ENCODE results near the gene RBM17. TPM values are rescaled to one million over a fixed set of nuclear protein-coding genes. Genes with fewer than 3 reads are reported as not detected.

RBM17 gene
- total and polyA plus RNA-seq, 2 of the 13 experiments (the other 11 are each of a cell fraction or from before 2014, with no cell fraction given), result 30.7 to 77.5 TPM

DNA sequence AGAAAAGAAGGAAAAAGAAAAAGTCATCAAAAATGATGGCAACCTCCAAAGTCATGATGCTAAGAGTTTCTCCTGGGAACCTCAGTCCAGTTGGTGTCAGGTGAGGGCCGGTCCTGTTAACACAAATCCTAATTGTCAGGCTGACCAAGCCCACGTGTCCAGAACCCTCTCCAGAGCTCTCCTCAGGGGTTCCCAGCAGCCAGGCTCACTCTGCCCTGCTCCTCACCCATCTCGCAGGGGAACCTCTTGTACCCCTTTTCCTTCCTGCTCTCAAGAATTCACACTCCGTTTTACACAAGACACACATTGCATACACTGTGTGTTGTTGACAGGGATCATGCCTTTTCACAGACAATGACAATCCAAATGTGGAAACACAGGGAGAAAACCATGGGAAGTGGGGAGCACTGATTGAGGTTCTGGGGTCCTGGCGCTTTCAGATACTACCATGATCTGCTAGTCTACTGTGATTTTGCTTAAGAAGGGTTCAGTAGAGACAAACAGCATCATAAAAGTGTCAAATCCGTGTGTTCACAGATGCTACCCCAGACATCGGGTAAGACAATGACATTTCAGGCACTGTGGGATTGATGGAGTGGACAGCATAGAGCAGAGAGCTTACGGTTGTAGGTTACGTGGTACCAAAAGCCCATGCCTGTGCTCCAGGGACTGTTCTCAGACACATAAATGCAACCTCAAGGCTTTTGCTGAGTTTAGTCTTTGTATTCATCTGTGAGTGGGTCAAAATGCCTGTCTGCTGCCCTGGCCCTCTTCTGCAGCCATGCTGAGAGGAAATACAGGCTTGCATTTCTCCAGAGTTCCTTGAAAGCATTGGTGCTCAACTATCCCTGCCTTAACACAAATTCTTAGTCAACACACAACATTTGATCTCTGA, 42.7 kb upstream of the RBM17 start (continued):
- TF ChIP-seq, protein P1, sequence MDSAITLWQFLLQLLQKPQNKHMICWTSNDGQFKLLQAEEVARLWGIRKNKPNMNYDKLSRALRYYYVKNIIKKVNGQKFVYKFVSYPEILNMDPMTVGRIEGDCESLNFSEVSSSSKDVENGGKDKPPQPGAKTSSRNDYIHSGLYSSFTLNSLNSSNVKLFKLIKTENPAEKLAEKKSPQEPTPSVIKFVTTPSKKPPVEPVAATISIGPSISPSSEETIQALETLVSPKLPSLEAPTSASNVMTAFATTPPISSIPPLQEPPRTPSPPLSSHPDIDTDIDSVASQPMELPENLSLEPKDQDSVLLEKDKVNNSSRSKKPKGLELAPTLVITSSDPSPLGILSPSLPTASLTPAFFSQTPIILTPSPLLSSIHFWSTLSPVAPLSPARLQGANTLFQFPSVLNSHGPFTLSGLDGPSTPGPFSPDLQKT (CRISPR knock-in tag; IDR thresholded peaks at IDR 0.05; ENCODE audit: borderline replicate concordance), result no peak
- TF ChIP-seq ZNF263 (CRISPR knock-in tag; IDR thresholded peaks at IDR 0.05) (no peak), HOXD1 (CRISPR knock-in tag; IDR thresholded peaks at IDR 0.05) (no peak), ZMYM2 (CRISPR knock-in tag; IDR thresholded peaks at IDR 0.05) (no peak), CHD4 (IDR thresholded peaks at IDR 0.05; ENCODE audit: borderline replicate concordance, low read length) (no peak), ATF7 (IDR thresholded peaks at IDR 0.05) (no peak), ATF7 (CRISPR knock-in tag; IDR thresholded peaks at IDR 0.05) (no peak), ZNF30 (CRISPR knock-in tag; IDR thresholded peaks at IDR 0.05) (no peak)
- TF ChIP-seq, protein P2, sequence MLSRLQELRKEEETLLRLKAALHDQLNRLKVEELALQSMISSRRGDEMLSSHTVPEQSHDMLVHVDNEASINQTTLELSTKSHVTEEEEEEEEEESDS (CRISPR knock-in tag; IDR thresholded peaks at IDR 0.05; ENCODE audit: borderline replicate concordance), result no peak

DNA sequence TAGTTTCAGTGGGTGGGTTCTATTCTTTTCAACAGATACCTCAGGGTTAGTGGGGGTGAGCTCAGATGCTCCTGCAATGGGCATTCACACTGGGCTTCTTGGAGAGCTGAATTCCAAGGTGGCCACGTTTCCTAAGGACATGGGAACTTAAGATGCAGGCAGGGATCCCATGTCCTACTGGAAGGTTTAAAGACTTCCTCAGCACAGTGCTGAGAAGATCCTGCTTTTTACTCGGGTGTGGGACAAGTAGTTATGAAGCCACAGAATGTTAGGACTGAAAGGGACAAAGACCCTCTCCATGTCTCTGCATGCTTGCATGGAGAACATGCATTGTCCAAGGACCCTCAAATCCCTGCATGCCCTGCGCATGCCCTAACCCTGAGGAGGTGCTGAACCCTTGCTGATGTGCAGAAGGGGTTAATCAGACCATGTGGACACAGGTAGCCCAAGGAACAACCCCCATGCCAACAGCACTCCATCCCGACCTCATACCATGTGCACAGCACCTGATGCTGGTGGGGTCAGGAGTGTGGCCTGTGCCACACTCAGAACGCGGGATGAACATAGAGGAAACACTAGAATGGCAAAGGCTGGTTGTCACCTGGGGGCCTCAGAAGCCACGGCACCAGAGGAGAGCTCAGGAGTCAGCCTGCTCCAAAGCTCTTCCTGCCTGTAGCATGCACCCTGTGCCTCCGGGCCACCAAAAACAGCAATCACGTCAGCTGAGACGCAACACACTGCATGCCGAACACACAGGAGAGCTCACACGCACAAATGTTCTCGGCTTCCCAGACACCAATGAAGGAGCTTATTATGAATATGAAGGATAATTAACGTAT, 41.8 kb upstream of the RBM17 start:
- no peak for FAIRE-seq
- no peak overlapping the region for H3K4me3 ChIP-seq (replicated peaks in 1 of 3; ENCODE audit: insufficient read depth in 1 of 3, low read depth in 2 of 3, low read length in 3 of 3)
- WGBS (ENCODE audit: low lambda C conversion rate), result 41% methylated on average over 13 of the region's 14 CpGs
- no peak for DNase-seq (ENCODE audit: low spot score)
- H3K4me1 ChIP-seq (ENCODE audit: insufficient read depth, low read length), result peaks cover 13% of the 10 kb centered on the region
- peaks cover 1 to 12% of the 10 kb centered on the region in 2 experiments; a peak in 2 of 5 replicates for H3K27me3 ChIP-seq (ENCODE audit: control insufficient read depth in 1 of 2, insufficient read depth in 2 of 2, low read length in 2 of 2)
- H3K9ac ChIP-seq (ENCODE audit: insufficient read depth, low read depth, low read length), result no peak overlapping the region
- POLR2A ChIA-PET, result no interaction called here
- H3K79me2 ChIP-seq (ENCODE audit: insufficient read depth, low read length), result no peaks in the 10 kb centered on the region
- no peak overlapping the region for H2AFZ ChIP-seq (ENCODE audit: low read length)
- H3K27ac ChIP-seq (ENCODE audit: extremely low read length, insufficient read depth, low read length), result no peak overlapping the region
- ATAC-seq, result no peak
- CTCF ChIA-PET (ENCODE audit: low intra/inter-chr PET ratio, low total read pairs), result no interaction called here
- H4K20me1 ChIP-seq (ENCODE audit: insufficient read depth, low read length), result no peaks in the 10 kb centered on the region
- BruUV-seq (replicated peaks), result no TSS peak
- no peak overlapping the region for H3K4me2 ChIP-seq (ENCODE audit: low read depth, low read length)
- H3K9me3 ChIP-seq (ENCODE audit: low read length), result no peaks in the 10 kb centered on the region
- in situ Hi-C loops (cut with HindIII; ENCODE audit: extremely low pct_ligation_motif_present, low pct_unique_long_range_greater_than_20kb) (no loop called here), intact Hi-C loops (cut with micrococcal nuclease; ENCODE audit: unreplicated experiment) (no loop called here)
- H3K36me3 ChIP-seq (replicated peaks in 1 of 2; ENCODE audit: control insufficient read depth in 1 of 2, insufficient read depth in 2 of 2, low read length in 2 of 2), result no peaks in the 10 kb centered on the region
- TF ChIP-seq ZSCAN9 (CRISPR knock-in tag; IDR thresholded peaks at IDR 0.05; ENCODE audit: borderline replicate concordance) (no peak), ZBTB3 (CRISPR knock-in tag; IDR thresholded peaks at IDR 0.05; ENCODE audit: borderline replicate concordance, low read depth) (no peak), ZNF432 (CRISPR knock-in tag; IDR thresholded peaks at IDR 0.05; ENCODE audit: borderline replicate concordance) (no peak), KDM4B (CRISPR knock-in tag; IDR thresholded peaks at IDR 0.05) (no peak), ZNF709 (CRISPR knock-in tag; IDR thresholded peaks at IDR 0.05) (no peak), ZNF510 (CRISPR knock-in tag; IDR thresholded peaks at IDR 0.05; ENCODE audit: low read depth) (no peak), ZKSCAN1 (IDR thresholded peaks at IDR 0.05; ENCODE audit: low read length) (no peak), NR3C1 (CRISPR knock-in tag; IDR thresholded peaks at IDR 0.05) (no peak), ZNF777 (CRISPR knock-in tag; IDR thresholded peaks at IDR 0.05) (no peak), NFKB2 (CRISPR knock-in tag; IDR thresholded peaks at IDR 0.05; ENCODE audit: borderline replicate concordance) (no peak)
- TF ChIP-seq, protein P3, sequence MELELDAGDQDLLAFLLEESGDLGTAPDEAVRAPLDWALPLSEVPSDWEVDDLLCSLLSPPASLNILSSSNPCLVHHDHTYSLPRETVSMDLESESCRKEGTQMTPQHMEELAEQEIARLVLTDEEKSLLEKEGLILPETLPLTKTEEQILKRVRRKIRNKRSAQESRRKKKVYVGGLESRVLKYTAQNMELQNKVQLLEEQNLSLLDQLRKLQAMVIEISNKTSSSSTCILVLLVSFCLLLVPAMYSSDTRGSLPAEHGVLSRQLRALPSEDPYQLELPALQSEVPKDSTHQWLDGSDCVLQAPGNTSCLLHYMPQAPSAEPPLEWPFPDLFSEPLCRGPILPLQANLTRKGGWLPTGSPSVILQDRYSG (CRISPR knock-in tag; IDR thresholded peaks at IDR 0.05), result no peak
- TF ChIP-seq, protein P4, sequence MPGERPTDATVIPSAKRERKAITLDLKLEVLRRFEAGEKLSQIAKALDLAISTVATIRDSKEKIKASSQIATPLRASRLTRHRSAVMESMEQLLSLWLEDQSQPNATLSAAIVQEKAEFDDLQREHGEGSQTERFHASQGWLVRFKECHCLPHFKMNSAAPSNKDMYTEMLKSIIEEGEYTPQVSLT (CRISPR knock-in tag; IDR thresholded peaks at IDR 0.05; ENCODE audit: borderline replicate concordance, low read depth), result no peak

Data from HepG2 (cell line).